HG03066 (cell line): ENCODE results near the gene TEPSIN.
"Not testable (repeated sequence)": the region's sequence is repeated elsewhere in the genome, so short reads cannot be mapped to it uniquely, and the experiment has no call there.

Experiments
- ATAC-seq: cut with Tn5 transposase; IDR thresholded peaks from one replicate; pipeline ENCODE4 v1.9.1; 2021; ENCODE audit warnings: low read depth; ENCODE audit not compliant: unreplicated experiment

Gene TEPSIN

GRCh38 chr17:81237591-81238489 is 1.0 kb downstream of the TEPSIN start:
- no peak for ATAC-seq

GRCh38 chr17:81236784-81237183 is 2.1 kb downstream of the TEPSIN start:
- ATAC-seq: no peak

GRCh38 chr17:81235822-81236740 is 2.8 kb downstream of the TEPSIN start:
- no peak for ATAC-seq

GRCh38 chr17:81234940-81235821 is 3.7 kb downstream of the TEPSIN start:
- no peak for ATAC-seq

GRCh38 chr17:81234506-81234855 is 4.4 kb downstream of the TEPSIN start:
- ATAC-seq: no peak

GRCh38 chr17:81233811-81234505 is 4.9 kb downstream of the TEPSIN start:
- ATAC-seq: no peak

- no peak for ATAC-seq
Measured at GRCh38 chr17:81233316-81233715, 5.5 kb downstream of the TEPSIN start.

- ATAC-seq: no peak
Measured at GRCh38 chr17:81232616-81233241, 6.1 kb downstream of the TEPSIN start.

GRCh38 chr17:81231766-81232581 is 6.9 kb downstream of the TEPSIN start:
- no peak for ATAC-seq

GRCh38 chr17:81231121-81231645 is 7.7 kb downstream of the TEPSIN start:
- ATAC-seq: no peak

- ATAC-seq: no peak
Measured at GRCh38 chr17:81230043-81230820, 8.6 kb downstream of the TEPSIN start.

- no peak for ATAC-seq
Measured at GRCh38 chr17:81229666-81229920, 9.3 kb downstream of the TEPSIN start.

GRCh38 chr17:81228834-81229665 is 9.8 kb downstream of the TEPSIN start:
- ATAC-seq: no peak

GRCh38 chr17:81228420-81228819 is 10.4 kb downstream of the TEPSIN start:
- no peak for ATAC-seq

- ATAC-seq: not testable (repeated sequence)
Measured at GRCh38 chr17:81227630-81228029, 11.2 kb downstream of the TEPSIN start.

GRCh38 chr17:81223762-81224130 is 15.1 kb downstream of the TEPSIN start:
- no peak for ATAC-seq
